IMR-90 (cell line): ENCODE measurements around the gene CDC6. TPM values are rescaled to one million over a fixed set of nuclear protein-coding genes. Genes with fewer than 3 reads are reported as not detected.

Experiments used
- ATAC-seq: fragments of 200-7000 bp; cut with Tn5 transposase; 2 replicates; pipeline ENCODE4 v1.9.1; 2020; ENCODE audit warnings: low read depth, mild to moderate bottlenecking, moderate library complexity
- BruUV-seq: library from RNA; stranded (reverse); fragments of 400-500 nt; replicated peaks from 2 replicates; lab custom pipeline; 2021; lab: Mats Ljungman, UMichigan
- CTCF ChIA-PET: fragments of 300-600 bp; formaldehyde crosslinking; extraction: SDS; loops from one replicate; lab custom pipeline; 2021; ENCODE audit warnings: antibody characterized with exemption; lab: Yijun Ruan, JAX
- POLR2A ChIA-PET: fragments of 300-600 bp; sonication (Branson Sonifier 250); formaldehyde crosslinking; loops from one replicate; lab custom pipeline; 2022; ENCODE audit warnings: antibody characterized with exemption; ENCODE audit not compliant: unreplicated experiment; lab: Charles Lee
- DNase-seq: peaks from one replicate; pipeline ENCODE4 v3.0.0; 2013
- H2AFZ ChIP-seq: replicated peaks from 2 replicates; pipeline ENCODE3; 2013; ENCODE audit warnings: low read length, mild to moderate bottlenecking; ENCODE audit not compliant: poor library complexity
- H2AK5ac ChIP-seq: 2 replicates; pipeline ENCODE4 v1.6.1; 2013; ENCODE audit warnings: low read depth, low read length, inconsistent platforms
- H2AK9ac ChIP-seq: replicated peaks from 2 replicates; pipeline ENCODE3; 2013; ENCODE audit warnings: mild to moderate bottlenecking, low read depth, low read length, moderate library complexity; ENCODE audit not compliant: poor library complexity
- H2BK120ac ChIP-seq: 2 replicates; pipeline ENCODE4 v1.6.1; 2013; ENCODE audit warnings: low read depth, low read length, inconsistent platforms
- H2BK15ac ChIP-seq: 3 replicates; pipeline ENCODE4 v1.6.1; 2013; ENCODE audit warnings: low read depth, low read length, inconsistent platforms
- H2BK20ac ChIP-seq: 2 replicates; pipeline ENCODE4 v1.6.1; 2013; ENCODE audit warnings: low read depth, mild to moderate bottlenecking, inconsistent platforms, low read length, moderate library complexity
- H2BK5ac ChIP-seq: 2 replicates; pipeline ENCODE4 v1.6.1; 2013; ENCODE audit warnings: mild to moderate bottlenecking, low read depth, low read length, inconsistent platforms; ENCODE audit not compliant: poor library complexity, severe bottlenecking
- H3K14ac ChIP-seq: replicated peaks from 2 replicates; pipeline ENCODE4 v1.6.1; 2013; ENCODE audit warnings: low read depth, low read length, inconsistent platforms
- H3K18ac ChIP-seq: 2 replicates; pipeline ENCODE4 v1.6.1; 2013; ENCODE audit warnings: low read depth, low read length, control low read depth
- H3K23ac ChIP-seq: 2 replicates; pipeline ENCODE4 v1.6.1; 2013; ENCODE audit warnings: low read depth, low read length, inconsistent platforms
- H3K27ac ChIP-seq: 2 replicates; pipeline ENCODE4 v1.5.1; 2013; ENCODE audit warnings: mild to moderate bottlenecking, control low read depth, low read length; ENCODE audit not compliant: insufficient read depth
- H3K27me3 ChIP-seq: 2 replicates; pipeline ENCODE4 v1.6.1; 2013; ENCODE audit warnings: low read length; ENCODE audit not compliant: control insufficient read depth, insufficient read depth
- H3K36me3 ChIP-seq: 2 replicates; pipeline ENCODE4 v1.6.1; 2013; ENCODE audit warnings: low read length, mixed read lengths; ENCODE audit not compliant: control insufficient read depth, insufficient read depth
- H3K4ac ChIP-seq: 2 replicates; pipeline ENCODE4 v1.6.1; 2013; ENCODE audit warnings: low read depth, low read length, inconsistent platforms
- H3K4me1 ChIP-seq: 2 replicates; pipeline ENCODE4 v1.6.1; 2013; ENCODE audit warnings: low read length, mixed read lengths; ENCODE audit not compliant: control insufficient read depth, insufficient read depth
- H3K4me2 ChIP-seq: 2 replicates; pipeline ENCODE4 v1.6.1; 2013; ENCODE audit warnings: low read depth, mild to moderate bottlenecking, control low read depth, low read length, moderate library complexity
- H3K4me3 ChIP-seq: 2 replicates; pipeline ENCODE4 v1.5.1; 2013; ENCODE audit warnings: low read depth, mild to moderate bottlenecking, control low read depth, low read length, moderate library complexity; ENCODE audit not compliant: insufficient read depth
- H3K56ac ChIP-seq: 2 replicates; pipeline ENCODE4 v1.6.1; 2013; ENCODE audit warnings: low read length, inconsistent platforms; ENCODE audit not compliant: insufficient read depth; ENCODE audit errors: extremely low read depth
- H3K79me1 ChIP-seq, 2 experiments: 2 replicates each; pipeline ENCODE4 v1.6.1; 2013; ENCODE audit warnings: low read length in 2 of 2, inconsistent platforms in 1 of 2, low read depth in 1 of 2
- H3K9ac ChIP-seq: 2 replicates; pipeline ENCODE4 v1.6.1; 2013; ENCODE audit warnings: low read depth, low read length, control low read depth
- H3K9me1 ChIP-seq: 2 replicates; pipeline ENCODE4 v1.6.1; 2013; ENCODE audit warnings: low read length, inconsistent platforms; ENCODE audit not compliant: insufficient read depth
- H3K9me3 ChIP-seq: 2 replicates; pipeline ENCODE4 v1.6.1; 2013; ENCODE audit warnings: low read length; ENCODE audit not compliant: control insufficient read depth, insufficient read depth
- H4K20me1 ChIP-seq: 2 replicates; pipeline ENCODE4 v1.6.1; 2013; ENCODE audit warnings: low read length, inconsistent platforms; ENCODE audit not compliant: insufficient read depth
- H4K5ac ChIP-seq: 2 replicates; pipeline ENCODE4 v1.6.1; 2013; ENCODE audit warnings: mild to moderate bottlenecking, low read depth, low read length, control low read depth
- H4K8ac ChIP-seq, 2 experiments: 2 replicates each; pipeline ENCODE4 v1.6.1; 2013; ENCODE audit warnings: low read depth in 2 of 2, low read length in 2 of 2, control low read depth in 1 of 2, inconsistent platforms in 1 of 2
- H4K91ac ChIP-seq: 2 replicates; pipeline ENCODE4 v1.6.1; 2013; ENCODE audit warnings: low read depth, low read length, inconsistent platforms; ENCODE audit not compliant: insufficient read depth
- ELK1 ChIP-seq: fragments of 150-350 bp; IDR thresholded peaks from 2 replicates; pipeline ENCODE4 v1.6.1; 2016; ENCODE audit warnings: low read depth, mild to moderate bottlenecking, low read length, moderate library complexity, borderline replicate concordance
- MAZ ChIP-seq: IDR thresholded peaks from 2 replicates; pipeline ENCODE4 v1.6.1; 2012; ENCODE audit warnings: low read depth, mild to moderate bottlenecking, low read length, improper control_type of control experiment, moderate library complexity, borderline replicate concordance
- WGBS, 2 experiments: methylation state at CpG; one replicate each; pipeline versions ENCODE4 v1.1.5 to v1.1.7; 2013; ENCODE audit warnings: missing lambda C conversion rate in 2 of 2; ENCODE audit not compliant: insufficient read length in 1 of 2; ENCODE audit errors: extremely low coverage in 2 of 2; 5-methylcytosine and 5-hydroxymethylcytosine counted together
- dilution Hi-C: fragments of 300-500 bp; cut with HindIII; formaldehyde crosslinking; loops from one replicate; pipeline ENCODE4 v1.14.3; 2018; ENCODE audit warnings: low sequenced_read_pairs; ENCODE audit not compliant: unreplicated experiment
- in situ Hi-C: fragments of 300-500 bp; cut with MboI; formaldehyde crosslinking; loops from 3 replicates; pipeline ENCODE4 v1.14.3; 2019; ENCODE audit warnings: low sequenced_read_pairs, inconsistent platforms, mixed read lengths
- intact Hi-C: fragments of 100-400 bp; cut with micrococcal nuclease; formaldehyde crosslinking; loops from 2 replicates; pipeline ENCODE4 v1.10.0; 2022
- polyA plus RNA-seq, 3 experiments: library from polyadenylated mRNA; depleted of rRNA; stranded (reverse); fragments of >200 nt; gene quantifications; 2 replicates each; pipeline ENCODE4 v1.2.3, GENCODE V29; 2012; ENCODE audit warnings: low replicate concordance in 1 of 3
- total RNA-seq: library from RNA; depleted of rRNA; stranded (reverse); fragments of >200 nt; gene quantifications from 2 replicates; pipeline ENCODE4 v1.2.3, GENCODE V29; 2012

CDC6 gene
- total and polyA plus RNA-seq, 2 of the 4 experiments (the other 2 are of a cell fraction): 15.3 to 25.6 TPM

DNA sequence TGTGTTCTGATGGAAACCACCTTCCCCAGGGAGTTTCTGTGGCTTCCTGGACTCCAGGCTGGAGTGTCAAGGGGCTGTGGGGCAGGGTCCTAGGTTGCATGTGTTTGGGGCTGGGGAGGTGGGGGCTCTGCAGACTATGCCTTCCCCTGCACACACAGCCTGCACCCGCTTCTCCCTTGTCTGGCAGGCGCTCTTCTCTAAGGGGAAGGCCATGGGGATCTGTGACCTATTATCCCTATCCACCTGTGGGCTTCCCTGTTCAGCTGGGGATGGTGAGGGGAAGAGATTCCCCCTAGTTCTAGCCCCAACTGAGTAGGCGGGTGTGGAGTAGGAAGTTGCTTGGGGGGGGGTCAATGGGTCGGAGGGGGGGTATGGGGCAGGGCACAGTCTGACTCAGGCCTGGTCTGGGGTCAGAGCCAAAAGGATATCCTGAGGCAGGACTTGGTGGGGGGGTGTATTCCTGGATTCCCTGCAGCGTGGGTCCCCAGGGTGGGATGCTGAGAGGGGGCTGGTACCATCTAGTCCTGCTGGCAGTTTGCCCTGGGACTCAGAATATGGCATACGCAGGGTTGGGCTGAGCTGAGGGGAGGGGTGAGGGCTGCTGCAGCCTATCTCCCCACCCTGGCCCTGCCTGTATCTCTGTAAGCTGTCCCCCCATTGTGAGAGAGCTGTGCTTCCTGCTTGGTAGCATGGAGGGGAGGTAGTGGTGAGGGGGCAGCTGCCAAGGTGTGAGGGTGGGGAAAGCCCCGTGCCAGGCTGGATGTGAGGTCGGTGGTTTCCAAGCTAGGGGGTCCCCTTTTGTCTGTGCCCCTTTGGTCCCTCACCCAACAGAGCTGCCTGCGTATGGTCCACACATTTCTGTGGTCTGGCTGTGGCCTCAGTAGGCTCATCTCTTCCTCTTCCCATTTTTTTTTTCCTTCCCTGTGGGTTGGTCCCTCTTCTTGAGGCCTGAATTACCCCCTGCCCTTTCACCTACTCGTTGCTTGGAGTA, 36.0 kb downstream of the CDC6 start:
- Histone ChIP-seq H4K5ac (no peak overlapping the region), H3K4me3 (no peak overlapping the region), H2AK9ac (peak overlapping the region; percentile 81), H4K20me1 (peaks cover 76% of the 10 kb centered on the region), H3K27me3 (no peaks in the 10 kb centered on the region), H4K91ac (peak overlapping the region; percentile 96), H2AK5ac (peak overlapping the region; percentile 81), H2BK20ac (0 out of 2 replicates have a peak overlapping the region, but pooled peaks have one; percentile 3), H3K36me3 (no peaks in the 10 kb centered on the region), H3K79me1 (peaks cover 15 to 96% of the 10 kb centered on the region in 2 experiments), H3K9ac (no peak overlapping the region), H2BK120ac (peak overlapping the region; percentile 57), H3K4me2 (no peak overlapping the region), H4K8ac (peak overlapping the region in 1 of 2 experiments; percentile 99; a peak in 2 of 4 replicates), H3K56ac (no peak overlapping the region; the same call in 1 of the 2 replicates), H3K18ac (no peak overlapping the region), H2BK15ac (no peak overlapping the region; the same call in 2 of the 3 replicates), H3K27ac (peak overlapping the region; percentile 30), H3K9me1 (peaks cover 42% of the 10 kb centered on the region), H3K23ac (peak overlapping the region; percentile 38; the same call in 1 of the 2 replicates), H2AFZ (peak overlapping the region; percentile 92), H2BK5ac (no peak overlapping the region), H3K14ac (peak overlapping the region; percentile 27), H3K4ac (peak overlapping the region; percentile 98), H3K9me3 (no peaks in the 10 kb centered on the region), H3K4me1 (peaks cover 60% of the 10 kb centered on the region)
- CTCF ChIA-PET: interaction anchor here (1.1 kb wide), 1 partner anchor 70 kb away, joined by 3 read pairs; no protein-coding TSS in a partner anchor
- peak; percentile 44 for DNase-seq
- no TSS peak for BruUV-seq
- WGBS, 2 experiments: no CpG with 5 or more reads among the region's 10 CpGs
- dilution Hi-C loops (no loop called here), intact Hi-C loops (no loop called here), in situ Hi-C loops (no loop called here)
- TF ChIP-seq MAZ (0 out of 2 replicates have a peak, but pooled peaks have one; percentile 21), ELK1 (no peak)
- POLR2A ChIA-PET: no interaction called here
- ATAC-seq: 0 out of 2 replicates have a peak, but pooled peaks have one; percentile 3
